ENCODE data around the gene GBX2.

Gene GBX2

GRCh38 chr2:236117861-236118269 lies 50.3 kb downstream of the GBX2 start:
- Histone ChIP-seq H3K27ac (ENCODE audit: low read length) (no peak overlapping the region), H4K20me1 (ENCODE audit: insufficient read depth, low read length) (no peaks in the 10 kb centered on the region; the same call in none of the 2 replicates), H2AFZ (ENCODE audit: low read depth, low read length) (no peak overlapping the region), H3K36me3 (ENCODE audit: insufficient read depth, low read length) (no peaks in the 10 kb centered on the region; the same call in 1 of the 2 replicates), H3K9ac (ENCODE audit: low read depth, low read length) (no peak overlapping the region), H3K9me3 (ENCODE audit: insufficient read depth, low read length, severe bottlenecking) (no peaks in the 10 kb centered on the region), H3K27me3 (ENCODE audit: insufficient read depth, low read length, poor library complexity) (no peaks in the 10 kb centered on the region), H3K4me3 (ENCODE audit: low read depth in 1 of 2, low read length in 2 of 2) (no peak overlapping the region), H3K4me2 (ENCODE audit: insufficient read depth, low read length) (no peak overlapping the region), H3K4me1 (ENCODE audit: insufficient read depth, low read length) (no peaks in the 10 kb centered on the region), H3K79me2 (ENCODE audit: insufficient read depth, low read length) (no peaks in the 10 kb centered on the region)
- no peak for ATAC-seq (ENCODE audit: insufficient read depth, low read depth)
- TF ChIP-seq EZH2 (IDR thresholded peaks at IDR 0.05; ENCODE audit: borderline replicate concordance, low read depth, low read length, severe bottlenecking) (no peak), CTCF (IDR thresholded peaks at IDR 0.05; ENCODE audit: borderline replicate concordance, extremely low read depth, low read length, poor library complexity, severe bottlenecking) (no peak)
- no peak for DNase-seq

- DNase-seq (no peak), ATAC-seq (ENCODE audit: insufficient read depth, low read depth) (no peak)
- no peak overlapping the region for H2AFZ ChIP-seq (ENCODE audit: low read depth, low read length)
- H3K27ac ChIP-seq (ENCODE audit: low read length): no peak overlapping the region
- H3K4me1 ChIP-seq (ENCODE audit: insufficient read depth, low read length): no peaks in the 10 kb centered on the region
- no peaks in the 10 kb centered on the region for H3K79me2 ChIP-seq (ENCODE audit: insufficient read depth, low read length)
- no peak for TF ChIP-seq EZH2 (IDR thresholded peaks at IDR 0.05; ENCODE audit: borderline replicate concordance, low read depth, low read length, severe bottlenecking)
- no peak for TF ChIP-seq CTCF (IDR thresholded peaks at IDR 0.05; ENCODE audit: borderline replicate concordance, extremely low read depth, low read length, poor library complexity, severe bottlenecking)
- H3K36me3 ChIP-seq (ENCODE audit: insufficient read depth, low read length): no peaks in the 10 kb centered on the region; the same call in 1 of the 2 replicates
- H3K9me3 ChIP-seq (ENCODE audit: insufficient read depth, low read length, severe bottlenecking): no peaks in the 10 kb centered on the region
- no peaks in the 10 kb centered on the region for H3K27me3 ChIP-seq (ENCODE audit: insufficient read depth, low read length, poor library complexity)
- H3K4me2 ChIP-seq (ENCODE audit: insufficient read depth, low read length): no peak overlapping the region
- no peak overlapping the region for H3K4me3 ChIP-seq (ENCODE audit: low read depth in 1 of 2, low read length in 2 of 2)
- H3K9ac ChIP-seq (ENCODE audit: low read depth, low read length): no peak overlapping the region
- H4K20me1 ChIP-seq (ENCODE audit: insufficient read depth, low read length): no peaks in the 10 kb centered on the region; the same call in none of the 2 replicates
Observed at GRCh38 chr2:236117401-236117800, 50.8 kb downstream of the GBX2 start.

Data from DND-41 (cell line).